HUES64 (cell line): Measurements from ENCODE around the gene EMP1. TPM values are rescaled to one million over a fixed set of nuclear protein-coding genes. Genes with fewer than 3 reads are reported as not detected.

Source experiments
- H3K27ac ChIP-seq: 2 replicates; pipeline ENCODE4 v1.7.0; 2013; ENCODE audit warnings: low read depth, low read length, inconsistent platforms
- H3K27me3 ChIP-seq: 2 replicates; pipeline ENCODE4 v1.6.1; 2013; ENCODE audit warnings: mild to moderate bottlenecking, low read length; ENCODE audit not compliant: insufficient read depth
- H3K36me3 ChIP-seq: 2 replicates; pipeline ENCODE4 v1.6.1; 2013; ENCODE audit warnings: mild to moderate bottlenecking, low read length; ENCODE audit not compliant: insufficient read depth
- H3K4me1 ChIP-seq: 2 replicates; pipeline ENCODE4 v1.6.1; 2013; ENCODE audit warnings: mild to moderate bottlenecking, low read length, moderate library complexity; ENCODE audit not compliant: insufficient read depth
- H3K4me3 ChIP-seq: 2 replicates; pipeline ENCODE4 v1.5.1; 2013; ENCODE audit warnings: mild to moderate bottlenecking, low read length, moderate library complexity
- H3K9ac ChIP-seq: 2 replicates; pipeline ENCODE4 v1.6.1; 2013; ENCODE audit warnings: mild to moderate bottlenecking, low read depth, low read length
- H3K9me3 ChIP-seq: 2 replicates; pipeline ENCODE4 v1.6.1; 2013; ENCODE audit warnings: low read depth, low read length; ENCODE audit not compliant: insufficient read depth
- WGBS: fragments of 150-250, 120-280 bp; methylation state at CpG from one replicate; pipeline ENCODE4 v1.1.7; 2013; ENCODE audit warnings: missing lambda C conversion rate; 5-methylcytosine and 5-hydroxymethylcytosine counted together
- polyA plus RNA-seq, 2 experiments: library from polyadenylated mRNA; stranded (reverse); fragments of 50-300 nt; gene quantifications; one replicate each; pipeline ENCODE4 v1.2.3, GENCODE V29; 2013

Gene EMP1
- polyA plus RNA-seq (2013, experiment 1 of 2): 0.70 TPM
- 2.6 TPM for polyA plus RNA-seq (2013, experiment 2 of 2)

- H3K36me3 ChIP-seq: no peaks in the 10 kb centered on the region
- H3K27me3 ChIP-seq: no peaks in the 10 kb centered on the region
- H3K4me3 ChIP-seq: peak within 1 kb of the TSS; percentile 36; the same call in 1 of the 2 replicates
- H3K27ac ChIP-seq: no peak within 1 kb of the TSS
- 65% methylated on average over 11 of the region's 11 CpGs for WGBS
- peaks cover 28% of the 10 kb centered on the region; the same call in 1 of the 2 replicates for H3K4me1 ChIP-seq
- peak within 1 kb of the TSS; percentile 26; the same call in 1 of the 2 replicates for H3K9ac ChIP-seq
- H3K9me3 ChIP-seq: no peaks in the 10 kb centered on the region
Observed at GRCh38 chr12:13196130-13196921, at the start of gene EMP1. Gene EMP1 (plus strand): TSS chr12:13196726. CDS start chr12:13211511, 14,785 bp downstream.

GRCh38 chr12:13147688-13148484, 48.6 kb upstream of the EMP1 start:
- 90% methylated on average over 11 of the region's 12 CpGs for WGBS
- no peaks in the 10 kb centered on the region for H3K27me3 ChIP-seq
- no peak overlapping the region for H3K9ac ChIP-seq
- H3K4me1 ChIP-seq: 0 out of 2 replicates have a peak, but pooled peaks cover 2% of the 10 kb centered on the region
- H3K36me3 ChIP-seq: no peaks in the 10 kb centered on the region
- H3K9me3 ChIP-seq: no peaks in the 10 kb centered on the region
- no peak overlapping the region for H3K4me3 ChIP-seq
- H3K27ac ChIP-seq: no peak overlapping the region

- 95% methylated on average over 3 of the region's 3 CpGs for WGBS
- H3K9me3 ChIP-seq: no peaks in the 10 kb centered on the region
- H3K4me1 ChIP-seq: 0 out of 2 replicates have a peak, but pooled peaks cover 4% of the 10 kb centered on the region
- no peaks in the 10 kb centered on the region for H3K36me3 ChIP-seq
- no peak overlapping the region for H3K9ac ChIP-seq
- H3K27me3 ChIP-seq: no peaks in the 10 kb centered on the region
- no peak overlapping the region for H3K4me3 ChIP-seq
- no peak overlapping the region for H3K27ac ChIP-seq
Observed at GRCh38 chr12:13148485-13148847, 48.1 kb upstream of the EMP1 start.

GRCh38 chr12:13149411-13149810, 47.1 kb upstream of the EMP1 start:
- Histone ChIP-seq H3K27ac (no peak overlapping the region), H3K4me3 (no peak overlapping the region), H3K9me3 (no peaks in the 10 kb centered on the region), H3K9ac (no peak overlapping the region), H3K27me3 (no peaks in the 10 kb centered on the region), H3K36me3 (no peaks in the 10 kb centered on the region), H3K4me1 (peaks cover 8% of the 10 kb centered on the region; the same call in 1 of the 2 replicates)
- 95% methylated on average over 4 of the region's 4 CpGs for WGBS

- peaks cover 16% of the 10 kb centered on the region for H3K4me1 ChIP-seq
- H3K27ac ChIP-seq: no peak overlapping the region
- H3K36me3 ChIP-seq: no peaks in the 10 kb centered on the region
- no peaks in the 10 kb centered on the region for H3K9me3 ChIP-seq
- no peaks in the 10 kb centered on the region for H3K27me3 ChIP-seq
- H3K9ac ChIP-seq: no peak overlapping the region
- 88% methylated on average over 1 of the region's 1 CpG for WGBS
- no peak overlapping the region for H3K4me3 ChIP-seq
Observed at GRCh38 chr12:13152281-13152680, 44.2 kb upstream of the EMP1 start.

- Histone ChIP-seq H3K27ac (no peak overlapping the region), H3K4me1 (peaks cover 16% of the 10 kb centered on the region), H3K27me3 (no peaks in the 10 kb centered on the region), H3K4me3 (no peak overlapping the region), H3K9me3 (no peaks in the 10 kb centered on the region), H3K9ac (no peak overlapping the region), H3K36me3 (no peaks in the 10 kb centered on the region)
- 93% methylated on average over 6 of the region's 6 CpGs for WGBS
Observed at GRCh38 chr12:13152756-13153155, 43.8 kb upstream of the EMP1 start.

- Histone ChIP-seq H3K36me3 (no peaks in the 10 kb centered on the region), H3K27me3 (no peaks in the 10 kb centered on the region), H3K27ac (no peak overlapping the region), H3K9me3 (no peaks in the 10 kb centered on the region), H3K4me3 (no peak overlapping the region), H3K9ac (no peak overlapping the region), H3K4me1 (peaks cover 16% of the 10 kb centered on the region)
- whole genome bisulfite sequencing: 67% methylated on average over 7 of the region's 7 CpGs
Observed at GRCh38 chr12:13153180-13153579, 43.3 kb upstream of the EMP1 start.

GRCh38 chr12:13154027-13154538, 42.4 kb upstream of the EMP1 start:
- H3K27me3 ChIP-seq: no peaks in the 10 kb centered on the region
- no peak overlapping the region for H3K27ac ChIP-seq
- WGBS: 77% methylated on average over 2 of the region's 3 CpGs

GRCh38 chr12:13154831-13155230, 41.7 kb upstream of the EMP1 start:
- no peaks in the 10 kb centered on the region for H3K27me3 ChIP-seq
- H3K36me3 ChIP-seq: no peaks in the 10 kb centered on the region
- no peaks in the 10 kb centered on the region for H3K9me3 ChIP-seq
- H3K9ac ChIP-seq: no peak overlapping the region
- H3K27ac ChIP-seq: no peak overlapping the region
- H3K4me1 ChIP-seq: peaks cover 16% of the 10 kb centered on the region
- H3K4me3 ChIP-seq: no peak overlapping the region

More at GRCh38 chr12:13154027-13154538, 42.4 kb upstream of the EMP1 start:
- H3K4me3 ChIP-seq: no peak overlapping the region
- H3K4me1 ChIP-seq: peaks cover 16% of the 10 kb centered on the region
- no peak overlapping the region for H3K9ac ChIP-seq
- no peaks in the 10 kb centered on the region for H3K9me3 ChIP-seq
- no peaks in the 10 kb centered on the region for H3K36me3 ChIP-seq

GRCh38 chr12:13156277-13156676, 40.2 kb upstream of the EMP1 start:
- H3K9ac ChIP-seq: no peak overlapping the region
- 100% methylated on average over 2 of the region's 2 CpGs for WGBS
- H3K9me3 ChIP-seq: no peaks in the 10 kb centered on the region
- no peak overlapping the region for H3K4me3 ChIP-seq
- no peak overlapping the region for H3K27ac ChIP-seq
- peaks cover 16% of the 10 kb centered on the region for H3K4me1 ChIP-seq
- H3K36me3 ChIP-seq: no peaks in the 10 kb centered on the region
- no peaks in the 10 kb centered on the region for H3K27me3 ChIP-seq

- no peak overlapping the region for H3K4me3 ChIP-seq
- no peak overlapping the region for H3K9ac ChIP-seq
- H3K27me3 ChIP-seq: no peaks in the 10 kb centered on the region
- WGBS: 80% methylated on average over 3 of the region's 3 CpGs
- H3K4me1 ChIP-seq: peaks cover 6% of the 10 kb centered on the region; the same call in 1 of the 2 replicates
- no peak overlapping the region for H3K27ac ChIP-seq
- H3K9me3 ChIP-seq: no peaks in the 10 kb centered on the region
- H3K36me3 ChIP-seq: no peaks in the 10 kb centered on the region
Observed at GRCh38 chr12:13161172-13161571, 35.4 kb upstream of the EMP1 start.
